Midbrain (tissue), 1 donor: ENCODE measurements around the gene SLC37A2.
"Not testable (repeated sequence)": the region's sequence is repeated elsewhere in the genome, so short reads cannot be mapped to it uniquely, and the experiment has no call there.

Experiments
- DNase-seq: peaks from one replicate; lab custom pipeline; 2025; lab: John Stamatoyannopoulos, UW

SLC37A2 gene

DNA sequence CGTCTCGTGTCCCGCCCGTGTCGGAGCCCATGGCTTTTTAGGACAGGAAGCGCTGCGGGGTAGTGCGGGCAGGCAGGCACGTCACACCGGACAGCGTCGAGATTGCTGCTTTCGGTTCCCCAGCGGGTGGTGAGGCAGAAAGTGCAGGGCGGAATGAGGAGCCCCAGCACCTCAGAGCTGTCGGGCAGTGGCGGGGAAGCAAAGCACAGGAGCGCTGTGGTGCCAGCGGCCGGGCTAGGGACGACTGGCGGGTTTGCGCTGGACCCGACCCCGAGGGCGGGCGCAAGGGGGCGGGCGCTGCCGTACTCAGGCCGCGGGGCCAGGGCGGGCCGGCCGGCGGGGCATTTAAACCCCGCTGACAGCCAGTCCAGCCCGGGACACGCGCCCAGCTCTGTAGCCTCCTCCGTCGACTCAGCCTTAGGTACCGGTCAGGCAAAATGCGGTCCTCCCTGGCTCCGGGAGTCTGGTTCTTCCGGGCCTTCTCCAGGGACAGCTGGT is at the start of gene SLC37A2:
SLC37A2 (plus strand) TSS at position 375 of the 498 bp plus-strand sequence; CDS start at position 438, 63 bp downstream.
- peak; percentile 50 for DNase-seq

DNA sequence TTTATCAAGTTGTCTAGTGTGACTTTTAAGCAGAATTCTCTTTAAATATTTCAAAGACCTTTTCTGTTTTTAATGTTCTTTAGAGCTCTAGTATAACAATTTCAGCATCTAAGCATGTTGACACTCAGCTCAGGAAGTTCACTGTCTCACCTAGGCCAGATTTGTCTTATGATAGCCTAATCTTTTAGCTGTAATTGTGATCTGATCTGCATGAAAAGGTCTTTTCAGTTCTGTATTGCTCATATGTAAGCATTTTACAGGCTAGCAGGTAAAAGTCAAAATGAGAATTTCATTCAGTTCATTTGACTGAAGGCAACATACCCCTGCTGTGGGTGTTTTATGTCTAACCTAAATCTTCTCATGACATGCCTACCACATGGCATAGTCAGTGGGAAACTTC is 46.7 kb upstream of the SLC37A2 start:
- no peak for DNase-seq

DNA sequence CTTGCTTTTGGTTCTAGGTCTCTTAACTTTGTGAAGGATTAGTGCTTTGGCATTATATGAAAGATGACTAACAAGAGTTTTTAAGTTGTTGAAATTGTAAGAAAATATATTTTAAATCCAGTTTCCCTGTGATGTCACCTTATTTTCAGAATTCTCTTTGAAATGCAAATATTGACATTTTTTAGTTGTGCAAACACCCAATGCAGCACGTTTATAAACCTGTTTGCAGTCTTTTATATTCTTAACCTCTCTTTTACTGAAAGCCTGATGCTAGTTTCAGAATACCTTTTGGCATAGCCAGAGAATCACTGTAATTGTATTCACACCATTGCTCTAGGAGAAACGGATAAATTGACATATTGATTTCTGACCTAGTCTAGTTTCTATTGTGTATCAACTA is 42.8 kb upstream of the SLC37A2 start:
- no peak for DNase-seq

DNA sequence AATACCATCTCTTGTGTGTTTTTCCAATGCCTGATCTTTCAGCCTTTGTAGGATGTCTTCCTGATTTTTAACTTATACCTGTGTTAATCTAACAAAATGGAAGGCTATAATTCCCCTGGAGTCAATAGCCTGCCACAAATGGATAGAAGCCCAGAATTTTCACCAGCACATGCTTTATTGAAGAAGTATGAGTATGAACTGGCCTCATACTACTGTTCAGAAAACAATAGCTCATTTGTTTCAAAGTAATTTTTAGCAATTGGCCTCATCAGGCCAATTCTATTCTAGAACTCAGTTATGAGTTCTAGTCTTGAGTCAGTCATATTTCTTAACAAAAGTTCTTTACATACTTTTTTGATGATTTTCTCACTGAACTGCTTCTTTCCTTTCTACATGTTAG is 40.6 kb upstream of the SLC37A2 start:
- DNase-seq = no peak

DNA sequence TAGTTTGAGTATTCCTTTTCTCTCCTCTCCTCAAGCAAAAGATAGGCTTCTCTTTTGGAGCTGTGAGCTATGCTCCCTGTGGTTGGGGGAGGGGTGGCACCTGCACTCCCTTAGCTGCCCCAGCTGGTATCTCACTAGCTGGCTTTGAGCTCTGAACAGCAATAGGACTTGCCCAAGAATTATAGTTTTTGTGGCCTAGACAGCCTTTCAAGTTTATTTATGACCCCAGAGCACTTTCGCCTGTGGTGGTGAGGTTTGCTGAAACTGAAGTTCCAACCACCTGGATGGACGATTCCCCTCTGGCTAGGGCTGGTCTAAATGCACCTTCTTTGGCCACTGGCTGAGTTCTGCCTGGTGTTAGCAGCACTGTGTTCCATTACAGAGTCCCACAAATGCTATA is 37.1 kb upstream of the SLC37A2 start:
- DNase-seq = no peak

DNA sequence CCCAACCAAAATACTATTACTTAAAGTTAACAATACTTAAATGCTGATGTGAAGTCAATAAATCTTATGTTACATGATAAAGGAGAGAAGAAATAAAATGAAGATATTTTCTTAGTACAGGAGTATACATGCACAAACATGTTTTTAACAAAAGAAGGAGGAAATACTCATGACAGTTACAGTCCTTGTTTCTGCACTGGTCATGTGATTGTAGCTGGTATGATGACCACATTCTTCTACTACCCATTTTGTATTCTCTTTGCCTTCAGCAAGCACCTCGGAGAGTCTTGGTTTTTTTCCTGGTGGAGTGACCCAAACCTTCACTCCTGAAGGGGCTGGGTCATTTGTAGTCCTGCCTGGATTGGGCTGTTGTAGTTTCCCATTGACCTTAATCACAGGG is 33.7 kb upstream of the SLC37A2 start:
- DNase-seq = not testable (repeated sequence)

DNA sequence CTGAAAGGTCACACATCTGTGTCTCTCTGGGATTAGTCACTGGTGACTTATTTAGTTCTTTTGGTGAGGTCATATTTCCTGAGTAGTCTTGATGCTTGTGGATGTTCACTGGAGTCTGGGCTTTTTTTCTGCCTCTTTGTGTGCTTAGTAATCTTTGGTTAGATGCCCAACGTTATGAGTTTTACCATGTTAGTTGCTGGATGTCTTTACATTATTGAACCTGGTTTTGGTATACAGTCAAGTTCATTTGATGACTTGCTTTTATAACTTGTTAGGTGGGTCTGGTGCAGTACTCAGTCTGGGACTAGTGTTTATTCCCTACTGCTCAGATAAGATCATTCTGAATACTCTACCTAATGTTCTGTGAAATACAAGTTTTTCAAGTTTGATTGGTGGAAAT is 26.2 kb upstream of the SLC37A2 start:
- no peak for DNase-seq

DNA sequence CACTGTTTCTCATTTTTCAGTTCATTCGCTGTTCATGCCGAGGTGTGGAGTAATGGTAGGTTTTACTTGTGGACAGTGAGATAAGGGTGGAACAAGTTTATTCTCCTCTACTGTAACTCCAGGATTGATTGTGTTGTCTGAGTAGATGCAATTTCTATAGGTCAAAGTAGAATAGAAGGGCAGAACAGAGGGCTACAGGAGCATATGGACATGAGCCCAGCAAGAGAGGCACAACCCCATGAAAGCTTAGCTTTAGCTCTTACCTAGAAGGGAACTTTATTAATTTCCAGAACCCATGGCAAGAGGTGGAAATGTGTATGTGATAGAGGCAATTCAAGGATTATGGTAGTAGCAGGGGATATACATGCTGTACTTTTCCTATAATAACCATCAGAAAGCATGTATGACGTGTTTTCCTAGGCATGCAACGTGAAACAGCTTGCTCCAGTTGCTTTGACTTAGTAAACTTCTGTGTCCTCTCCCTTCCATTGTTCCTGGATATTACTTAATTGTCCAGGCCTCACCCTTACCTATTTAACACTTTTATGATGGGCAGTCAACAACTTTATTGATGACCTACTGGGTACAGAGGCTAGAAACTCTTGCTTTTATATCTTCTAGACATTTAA is 13.8 kb upstream of the SLC37A2 start:
- DNase-seq = no peak

DNA sequence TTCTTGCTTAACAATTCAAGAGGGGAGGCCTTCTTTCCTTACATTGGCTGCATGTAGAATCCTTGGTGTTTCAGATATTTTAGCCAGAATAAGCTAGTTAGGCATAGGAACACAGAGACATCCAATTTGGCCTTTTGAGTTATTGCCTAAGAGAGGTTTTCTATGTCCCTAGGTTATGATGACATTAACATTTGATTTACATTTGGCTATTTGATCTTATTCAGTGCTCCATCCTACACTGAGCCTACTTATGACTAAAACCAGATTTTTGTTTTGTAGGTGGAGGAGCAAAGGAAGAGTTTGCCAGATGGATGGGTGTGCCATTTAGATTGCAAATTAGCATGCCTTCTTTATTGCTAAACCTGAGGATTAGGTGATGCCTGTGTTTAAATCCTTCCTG is 11.1 kb upstream of the SLC37A2 start:
- no peak for DNase-seq

DNA sequence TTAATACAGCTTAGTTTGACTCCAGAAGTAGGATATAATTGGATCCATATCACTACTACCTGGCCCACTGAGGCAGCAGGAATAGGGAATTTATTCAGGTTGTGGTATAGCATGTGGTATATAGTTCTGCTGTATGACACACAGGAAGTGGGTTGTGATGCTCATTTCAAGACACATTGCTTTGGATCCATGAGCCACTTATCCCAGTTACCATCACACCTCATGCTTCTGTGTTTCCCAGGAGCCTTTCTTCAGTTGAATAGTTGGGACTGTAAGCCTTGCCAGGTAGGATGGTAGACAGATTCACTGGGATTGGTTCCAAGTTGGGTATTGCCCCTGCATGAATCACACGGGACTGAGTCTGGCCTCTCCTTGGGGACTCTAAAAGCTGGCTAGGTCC is 9.9 kb upstream of the SLC37A2 start:
- no peak for DNase-seq

DNA sequence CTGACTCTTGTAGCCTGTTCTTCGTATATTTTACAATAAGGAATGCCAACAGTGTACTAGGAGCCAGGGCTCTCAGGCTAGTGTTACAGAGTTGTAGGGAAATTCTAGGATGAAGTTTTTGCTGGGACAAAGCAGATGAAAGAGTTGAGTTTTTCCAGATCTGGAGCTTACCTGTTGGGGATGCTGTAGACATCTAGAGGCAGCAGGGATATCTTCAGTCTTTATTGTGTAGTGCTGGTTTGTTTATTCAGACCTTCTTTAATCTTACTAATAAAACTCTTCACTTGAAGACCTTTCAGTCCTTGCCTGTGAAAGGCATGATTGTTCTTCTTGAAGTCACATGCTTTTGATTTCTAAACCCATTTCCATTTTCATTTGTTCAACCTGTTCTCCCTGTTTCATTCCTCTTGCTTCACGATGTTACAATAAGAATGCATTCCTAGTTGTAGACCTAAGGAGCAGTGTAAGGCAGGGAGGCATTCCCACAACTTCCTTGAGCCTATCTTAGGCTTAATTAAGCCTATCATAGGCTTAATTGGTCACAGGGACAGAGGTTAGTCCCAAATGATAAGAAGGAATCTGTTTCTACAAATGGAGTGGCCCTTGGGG is 7.9 kb upstream of the SLC37A2 start:
- DNase-seq = no peak

DNA sequence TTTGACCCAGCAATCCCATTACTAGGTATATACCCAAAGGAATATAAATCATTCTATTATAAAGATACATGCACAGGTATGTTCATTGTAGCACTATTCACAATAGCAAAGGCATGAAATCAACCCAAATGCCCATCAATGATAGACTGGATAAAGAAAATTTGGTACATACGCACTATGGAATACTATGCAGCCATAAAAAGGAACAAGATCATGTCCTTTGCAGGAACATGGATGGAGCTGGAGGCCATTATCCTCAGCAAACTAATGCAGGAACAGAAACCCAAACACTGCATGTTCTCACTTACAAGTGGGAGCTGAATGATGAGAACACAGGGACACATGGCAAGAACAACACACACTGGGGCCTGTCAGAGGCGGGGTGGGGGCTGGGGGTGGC is 7.0 kb upstream of the SLC37A2 start:
- DNase-seq = not testable (repeated sequence)

DNA sequence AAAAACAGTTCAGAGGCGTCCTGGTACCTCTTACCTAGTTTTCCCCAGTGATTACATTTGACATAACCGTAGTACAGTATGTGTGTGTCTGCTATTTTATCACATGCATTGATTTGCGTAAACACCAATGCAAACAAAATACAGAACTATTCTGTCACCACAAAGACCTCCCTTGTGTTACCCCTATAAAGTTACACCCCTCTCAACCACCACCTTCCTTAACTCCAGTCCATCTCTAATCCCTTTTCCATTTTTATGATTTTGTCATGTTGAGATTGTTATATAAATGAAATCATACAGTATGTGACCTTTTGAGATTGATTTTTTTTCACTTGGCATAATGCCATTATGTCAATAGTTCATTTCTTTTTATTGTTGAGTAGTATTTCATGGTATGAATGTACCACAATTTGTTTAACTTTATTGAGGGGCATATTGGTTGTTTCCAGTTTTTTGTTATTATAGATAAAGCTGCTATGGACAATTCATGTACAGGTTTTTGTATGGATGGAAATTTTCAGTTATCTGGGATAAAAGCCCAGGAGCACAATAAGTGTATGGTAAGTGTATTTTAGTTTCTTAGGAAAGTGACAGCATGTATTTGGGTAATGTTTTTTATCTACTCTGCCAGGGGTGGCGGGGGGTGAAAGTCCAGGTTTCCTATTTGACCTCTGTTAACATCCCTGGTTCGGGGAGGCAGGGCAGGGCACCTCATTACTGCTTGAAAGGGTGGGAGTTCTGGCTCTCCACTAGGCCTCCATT is 6.0 kb upstream of the SLC37A2 start:
- DNase-seq = no peak

DNA sequence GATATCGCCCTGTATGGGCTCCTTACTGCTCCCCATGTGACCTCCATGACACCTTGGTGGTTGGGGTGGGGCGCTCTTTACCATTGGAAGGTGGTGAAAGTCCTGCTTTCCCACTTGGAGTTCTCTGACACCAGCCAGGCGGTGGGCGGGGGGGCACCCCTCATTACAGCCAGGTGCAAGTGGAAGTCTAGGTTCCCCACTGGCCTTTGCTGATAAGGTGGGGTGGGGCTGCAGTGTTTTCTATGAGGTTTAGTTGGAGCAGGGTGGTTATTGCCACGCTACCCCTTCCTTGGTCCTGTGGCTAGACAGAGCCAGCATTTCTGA is 5.5 kb upstream of the SLC37A2 start:
- no peak for DNase-seq

DNA sequence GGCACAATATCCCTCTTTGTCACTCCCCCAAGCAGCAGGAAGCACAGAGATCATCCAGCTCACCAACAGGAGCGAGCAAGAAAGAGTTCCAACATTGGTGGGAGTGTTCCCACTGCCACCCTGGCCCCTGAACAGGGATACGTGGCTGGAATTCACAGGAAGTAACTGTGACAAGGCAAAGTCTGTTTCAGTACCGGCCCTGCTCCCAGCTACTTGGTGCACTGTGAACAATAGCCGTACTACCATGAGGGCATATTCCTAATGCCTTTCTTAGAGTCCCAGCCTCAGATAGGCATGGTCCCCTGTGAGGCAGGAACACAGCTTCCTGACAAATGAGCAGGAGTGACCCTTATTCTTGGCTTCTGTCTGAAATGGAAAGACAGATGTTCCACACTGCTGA is 1.8 kb upstream of the SLC37A2 start:
- no peak for DNase-seq

DNA sequence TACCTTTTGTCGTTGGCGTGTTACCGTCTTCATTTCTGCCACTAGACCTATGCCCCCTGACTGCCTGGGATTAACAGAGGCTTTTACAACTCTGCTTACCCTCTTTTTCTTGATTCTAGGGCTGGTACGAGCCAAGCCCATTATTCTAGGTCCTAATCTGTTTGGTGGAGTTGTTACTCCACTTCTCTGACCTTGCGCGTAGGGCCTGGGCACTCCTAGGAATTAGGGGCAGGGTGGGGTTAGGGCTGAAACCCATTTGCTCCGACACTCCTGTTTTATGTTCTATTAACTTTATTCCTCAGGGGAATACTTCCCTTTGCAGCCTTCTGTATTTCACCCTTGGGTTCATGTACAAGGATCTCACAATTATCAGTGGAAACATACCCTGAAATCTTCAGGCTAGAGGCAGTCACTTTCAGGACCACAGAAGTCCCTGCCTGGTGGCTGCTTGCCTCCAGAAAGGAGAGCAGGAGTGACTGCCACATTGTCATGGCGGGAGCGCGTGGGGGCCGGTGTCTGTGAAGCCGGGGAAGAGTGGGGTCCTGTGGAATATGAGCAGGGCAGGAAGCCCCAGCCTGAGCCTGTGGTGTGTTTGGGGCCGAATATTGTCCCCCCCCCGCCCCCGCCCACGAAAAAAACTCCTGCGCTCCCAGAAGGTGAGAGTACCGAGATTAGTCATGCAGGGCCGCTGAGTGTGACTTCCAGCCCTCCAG is 731 bp upstream of the SLC37A2 start:
- no peak for DNase-seq

DNA sequence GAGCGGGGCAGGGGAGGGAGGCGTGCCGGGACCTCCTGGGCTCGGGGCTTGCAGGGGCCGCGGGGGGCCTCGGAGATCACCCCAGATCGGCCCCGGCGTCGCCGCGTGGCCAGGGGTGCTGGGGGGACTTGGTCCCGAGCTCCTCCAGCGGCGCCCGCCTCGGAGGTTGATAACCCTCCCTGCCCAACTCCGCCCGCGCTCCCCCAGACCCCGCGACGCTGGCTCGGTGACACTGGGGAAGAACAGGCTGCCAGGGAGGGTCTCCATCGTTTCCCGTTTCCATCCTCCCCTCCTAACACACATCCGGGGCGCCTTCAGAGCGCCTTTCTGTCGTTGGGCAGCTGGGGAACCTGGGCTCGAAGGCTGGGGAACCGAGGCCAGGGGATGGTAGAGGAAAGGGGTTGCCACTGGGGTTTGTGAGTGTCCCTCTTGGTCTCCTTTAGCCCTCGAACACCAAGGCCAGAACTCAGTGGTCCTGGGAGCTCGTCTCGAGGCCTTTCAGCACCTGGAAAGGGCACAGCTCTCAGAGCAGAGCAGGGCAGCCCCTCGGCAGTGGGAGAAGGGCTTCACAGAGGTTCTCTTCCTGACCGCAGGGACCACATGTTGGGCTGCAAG is 431 bp downstream of the SLC37A2 start:
- no peak for DNase-seq

DNA sequence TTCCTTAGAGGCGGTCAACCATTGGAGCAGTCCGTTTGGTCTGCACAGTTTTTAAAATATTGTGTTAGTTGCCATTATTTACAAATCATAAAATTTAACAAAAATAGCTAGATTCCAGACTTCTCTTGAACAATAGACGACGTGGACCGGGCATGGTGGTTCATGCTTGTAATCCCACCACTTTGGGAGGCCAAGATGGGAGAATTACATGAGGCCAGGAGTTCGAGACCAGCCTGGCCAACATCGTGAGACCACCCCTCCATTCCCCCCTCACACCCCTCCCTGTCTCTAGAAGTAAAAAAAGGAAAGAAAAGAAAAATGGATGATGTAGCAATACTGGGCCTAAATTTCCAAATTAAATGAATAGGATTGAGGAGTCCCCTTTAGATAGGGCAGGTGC is 965 bp downstream of the SLC37A2 start:
- no peak for DNase-seq

DNA sequence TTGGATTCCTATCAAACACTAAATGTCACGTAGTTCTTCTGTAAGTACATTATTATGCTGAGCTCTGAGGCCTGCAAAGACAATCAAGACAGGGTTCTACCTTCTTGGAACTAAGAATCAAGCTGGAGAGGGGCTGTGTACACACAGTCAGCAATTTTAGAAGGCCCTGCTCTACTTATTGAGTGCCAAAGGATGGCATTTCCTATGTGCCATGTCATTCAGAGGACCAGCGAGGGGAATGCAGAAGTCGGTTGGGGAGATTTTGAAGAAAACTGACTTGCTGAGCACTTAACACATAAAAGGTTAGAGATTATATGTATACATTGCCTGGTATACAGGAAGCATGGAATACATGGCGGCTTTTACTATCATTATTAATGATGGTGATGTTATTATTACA is 5.3 kb downstream of the SLC37A2 start:
- no peak for DNase-seq

DNA sequence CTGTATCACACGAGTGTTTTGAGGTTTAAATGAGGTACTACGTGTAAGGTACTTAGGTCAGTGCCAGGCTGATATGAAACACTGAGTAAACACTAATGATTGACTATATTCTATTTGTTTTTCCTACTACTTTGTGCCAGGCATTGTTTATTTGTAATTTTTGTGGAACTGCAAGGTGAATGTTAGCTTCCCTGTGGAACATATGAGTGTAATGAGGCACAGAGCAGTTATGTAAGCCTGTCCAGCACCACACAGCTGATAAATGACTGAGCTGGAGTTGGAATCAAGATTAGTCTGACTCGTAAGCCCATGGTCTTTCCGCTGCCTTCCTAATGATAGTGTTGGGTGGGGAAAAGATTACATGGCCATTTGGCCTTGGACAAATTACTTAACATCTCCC is 5.9 kb downstream of the SLC37A2 start:
- DNase-seq = no peak

DNA sequence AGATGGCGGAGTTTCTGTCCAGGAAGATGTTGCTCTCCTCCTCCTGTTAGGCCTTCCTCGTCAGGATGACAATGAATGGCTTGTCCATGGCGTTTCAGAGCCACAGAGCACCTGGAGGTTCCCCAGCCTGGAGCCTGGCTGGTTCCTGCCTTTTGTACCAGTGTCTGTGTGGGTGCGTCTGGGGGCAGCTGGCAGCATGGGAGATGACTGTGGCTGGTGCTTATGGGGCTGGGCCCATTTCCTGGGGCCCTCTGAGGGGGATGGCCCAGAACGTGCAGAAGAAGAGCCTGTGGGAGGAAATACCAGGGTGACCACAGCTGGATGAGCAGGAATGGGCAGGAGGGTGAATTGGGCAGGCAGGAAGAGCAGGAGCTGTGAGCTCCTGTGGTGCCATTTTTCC is 6.7 kb downstream of the SLC37A2 start:
- DNase-seq = no peak

DNA sequence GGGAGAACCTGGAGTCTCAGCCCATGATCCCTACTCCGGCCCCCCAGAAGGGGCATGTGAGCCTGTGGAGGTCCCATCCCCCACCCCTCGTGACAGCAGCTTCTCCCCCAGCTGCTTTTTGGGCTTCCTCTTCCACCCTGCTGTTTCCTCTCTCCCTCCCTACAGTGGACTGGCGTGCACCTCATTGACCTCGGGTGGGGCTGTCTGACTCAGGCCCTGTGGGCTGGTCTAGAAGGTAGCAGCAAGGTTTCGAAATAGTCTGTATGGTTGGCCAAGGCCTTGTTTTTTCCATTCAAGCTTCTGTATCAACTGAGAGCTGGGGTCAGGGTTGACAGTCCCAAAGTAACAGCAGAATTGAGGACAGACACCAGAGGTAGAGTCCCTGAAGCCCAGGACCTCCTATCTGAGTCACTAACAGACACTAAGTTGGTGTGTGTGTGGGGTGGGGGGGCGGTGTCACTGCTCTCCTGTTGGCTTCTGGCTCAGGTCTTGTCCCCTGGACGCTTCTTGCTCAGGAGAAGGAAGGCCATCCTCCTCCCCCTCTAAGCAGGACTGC is 7.7 kb downstream of the SLC37A2 start:
- peak; percentile 15 for DNase-seq
